C4-2B (cell line): ENCODE results near the gene LGI2.

ENCODE experiments used
- ZFX ChIP-seq: fragments of 450-650 bp; IDR thresholded peaks from 2 replicates; pipeline ENCODE4 v1.6.1; 2017
- TF ChIP-seq, protein P1 (sequence below): fragments of 450-650 bp; conservative IDR thresholded peaks from 2 replicates; pipeline ENCODE4 v1.5.1; 2017; ENCODE audit warnings: mild to moderate bottlenecking

DNA sequence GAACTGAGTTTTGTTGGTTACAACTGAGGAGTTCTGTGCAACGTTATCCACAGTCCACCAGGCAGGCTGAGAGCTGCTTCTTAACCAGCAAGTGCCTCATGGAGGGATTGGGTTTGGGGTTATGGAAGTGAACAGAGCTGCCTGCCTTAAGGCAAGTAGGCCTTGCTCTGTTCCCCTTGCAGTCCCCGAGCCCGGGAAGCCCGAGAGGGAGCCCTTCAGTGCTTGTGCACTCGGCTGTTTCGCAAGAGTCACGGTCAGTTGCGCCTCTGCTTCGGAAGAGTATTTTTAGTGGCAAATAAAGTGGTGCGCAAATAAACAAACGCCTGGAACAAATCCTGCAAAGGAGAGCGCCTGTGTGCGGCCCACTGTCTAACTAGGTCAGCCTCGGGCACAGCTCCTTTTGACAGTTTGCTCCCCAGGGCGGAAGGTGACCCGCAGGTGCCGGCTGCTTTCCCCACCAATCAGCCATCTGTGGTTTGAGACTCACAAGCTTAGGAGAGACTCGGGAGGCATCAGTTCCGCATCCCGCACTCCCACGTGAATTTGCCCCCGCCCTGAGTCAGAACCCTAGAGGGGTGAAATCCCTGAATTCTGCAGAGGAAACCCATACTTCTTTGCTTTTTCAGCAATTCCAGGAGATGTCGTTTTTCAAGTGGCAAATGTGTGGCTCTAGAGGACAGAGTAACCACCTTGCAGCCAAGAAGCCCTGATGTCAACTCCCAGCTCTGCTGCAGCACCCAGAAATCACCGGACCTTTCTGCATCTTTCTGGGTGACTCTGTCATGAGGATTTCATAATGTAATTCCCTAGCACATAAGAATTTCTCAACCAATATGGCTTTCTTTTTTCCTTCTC is 56.8 kb downstream of the LGI2 start:
- TF ChIP-seq, protein P1, sequence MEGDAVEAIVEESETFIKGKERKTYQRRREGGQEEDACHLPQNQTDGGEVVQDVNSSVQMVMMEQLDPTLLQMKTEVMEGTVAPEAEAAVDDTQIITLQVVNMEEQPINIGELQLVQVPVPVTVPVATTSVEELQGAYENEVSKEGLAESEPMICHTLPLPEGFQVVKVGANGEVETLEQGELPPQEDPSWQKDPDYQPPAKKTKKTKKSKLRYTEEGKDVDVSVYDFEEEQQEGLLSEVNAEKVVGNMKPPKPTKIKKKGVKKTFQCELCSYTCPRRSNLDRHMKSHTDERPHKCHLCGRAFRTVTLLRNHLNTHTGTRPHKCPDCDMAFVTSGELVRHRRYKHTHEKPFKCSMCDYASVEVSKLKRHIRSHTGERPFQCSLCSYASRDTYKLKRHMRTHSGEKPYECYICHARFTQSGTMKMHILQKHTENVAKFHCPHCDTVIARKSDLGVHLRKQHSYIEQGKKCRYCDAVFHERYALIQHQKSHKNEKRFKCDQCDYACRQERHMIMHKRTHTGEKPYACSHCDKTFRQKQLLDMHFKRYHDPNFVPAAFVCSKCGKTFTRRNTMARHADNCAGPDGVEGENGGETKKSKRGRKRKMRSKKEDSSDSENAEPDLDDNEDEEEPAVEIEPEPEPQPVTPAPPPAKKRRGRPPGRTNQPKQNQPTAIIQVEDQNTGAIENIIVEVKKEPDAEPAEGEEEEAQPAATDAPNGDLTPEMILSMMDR = no peak
- peak; percentile 41; the same call in 1 of the 2 replicates for TF ChIP-seq ZFX
